NCI-H510A treated with DMSO at 0.1 percent for 48 hours (cell line): ENCODE data around the gene ARL4A.
A peak's percentile ranks its signal among the peaks of the same experiment; 100 is the strongest.

ENCODE experiments used
- DNase-seq: peaks from one replicate; lab custom pipeline; 2025; lab: John Stamatoyannopoulos, UW

ARL4A gene

GRCh38 chr7:12703881-12704280, 16.4 kb downstream of the ARL4A start:
- DNase-seq = no peak

GRCh38 chr7:12705878-12706277, 18.4 kb downstream of the ARL4A start:
- no peak for DNase-seq

- DNase-seq = peak; percentile 94
Measured at GRCh38 chr7:12706900-12707536, 19.6 kb downstream of the ARL4A start.

GRCh38 chr7:12708314-12708713, 20.9 kb downstream of the ARL4A start:
- no peak for DNase-seq

GRCh38 chr7:12709726-12710502, 22.5 kb downstream of the ARL4A start:
- DNase-seq = no peak

- DNase-seq = no peak
Measured at GRCh38 chr7:12711124-12711523, 23.7 kb downstream of the ARL4A start.

- DNase-seq = peak; percentile 27
Measured at GRCh38 chr7:12712236-12712635, 24.8 kb downstream of the ARL4A start.

- DNase-seq = peak; percentile 29
Measured at GRCh38 chr7:12713625-12714378, 26.4 kb downstream of the ARL4A start.

- DNase-seq = no peak
Measured at GRCh38 chr7:12714379-12714737, 26.9 kb downstream of the ARL4A start.

GRCh38 chr7:12715372-12716133, 28.1 kb downstream of the ARL4A start:
- peak; percentile 84 for DNase-seq

- DNase-seq = no peak
Measured at GRCh38 chr7:12716134-12716681, 28.8 kb downstream of the ARL4A start.

- DNase-seq = no peak
Measured at GRCh38 chr7:12716722-12717121, 29.3 kb downstream of the ARL4A start.

- DNase-seq = no peak
Measured at GRCh38 chr7:12719141-12719919, 31.9 kb downstream of the ARL4A start.

GRCh38 chr7:12719981-12720865, 32.8 kb downstream of the ARL4A start:
- no peak for DNase-seq

GRCh38 chr7:12721286-12721830, 33.9 kb downstream of the ARL4A start:
- DNase-seq = no peak

GRCh38 chr7:12722136-12722535, 34.7 kb downstream of the ARL4A start:
- no peak for DNase-seq

GRCh38 chr7:12722636-12723605, 35.5 kb downstream of the ARL4A start:
- DNase-seq = no peak

GRCh38 chr7:12725575-12726316, 38.3 kb downstream of the ARL4A start:
- DNase-seq = no peak
